ENCODE data around the gene PDE6H. TPM values are rescaled to one million over a fixed set of nuclear protein-coding genes. Genes with fewer than 3 reads are reported as not detected.
A peak's percentile ranks its signal among the peaks of the same experiment; 100 is the strongest.

Gene PDE6H
- total and polyA plus RNA-seq, 12 donors = 0.48 to 5.9 (median 1.5) TPM; not detected in 8

GRCh38 chr12:14946162-14946561, 26.7 kb upstream of the PDE6H start:
- no peaks in the 10 kb centered on the region for H3K27me3 ChIP-seq
- no peaks in the 10 kb centered on the region for H3K9me3 ChIP-seq (replicated peaks in 1 of 3)
- TF ChIP-seq POLR2A (IDR thresholded peaks at IDR 0.05) (no peak), CTCF (IDR thresholded peaks at IDR 0.05) (no peak)
- H3K4me3 ChIP-seq = no peak overlapping the region
- peak overlapping the region in 2 of 5 donors; percentile 9 to 17 for H3K27ac ChIP-seq
- DNase-seq = no peak
- peaks cover 0 to 33% of the 10 kb centered on the region in 2 donors for H3K36me3 ChIP-seq (replicated peaks in 1 of 2)
- intact Hi-C loops (cut with DNase I) = no loop called here
- 63 to 74% (median 67%) methylated on average over 2 of the region's 2 CpGs for WGBS, 4 donors
- H3K4me1 ChIP-seq (replicated peaks in 1 of 2) = peaks cover 0 to 24% of the 10 kb centered on the region in 2 donors

GRCh38 chr12:14946861-14947260, 26.0 kb upstream of the PDE6H start:
- Histone ChIP-seq H3K27me3 (no peaks in the 10 kb centered on the region), H3K9me3 (replicated peaks in 1 of 3) (no peaks in the 10 kb centered on the region), H3K4me1 (replicated peaks in 1 of 2) (peaks cover 0 to 31% of the 10 kb centered on the region in 2 donors), H3K27ac (no peak overlapping the region), H3K36me3 (replicated peaks in 1 of 2) (peaks cover 0 to 32% of the 10 kb centered on the region in 2 donors), H3K4me3 (no peak overlapping the region)
- TF ChIP-seq CTCF (IDR thresholded peaks at IDR 0.05) (no peak), POLR2A (IDR thresholded peaks at IDR 0.05) (no peak)
- DNase-seq = no peak
- intact Hi-C loops (cut with DNase I) = no loop called here
- 69 to 90% (median 86%) methylated on average over 1 of the region's 1 CpG for WGBS, 4 donors

GRCh38 chr12:14948672-14949071, 24.2 kb upstream of the PDE6H start:
- H3K9me3 ChIP-seq (replicated peaks in 1 of 3) = no peaks in the 10 kb centered on the region
- peak overlapping the region in 2 of 5 donors; percentile 64 to 75 for H3K27ac ChIP-seq
- intact Hi-C loops (cut with DNase I) = no loop called here
- TF ChIP-seq POLR2A (IDR thresholded peaks at IDR 0.05) = no peak
- no peak for TF ChIP-seq CTCF (IDR thresholded peaks at IDR 0.05)
- H3K4me3 ChIP-seq = no peak overlapping the region
- H3K27me3 ChIP-seq = no peaks in the 10 kb centered on the region
- WGBS, 4 donors = 38 to 77% (median 46%) methylated on average over 3 of the region's 3 CpGs
- peak in 4 of 7 donors; percentile 23 to 73 (median 38) for DNase-seq
- H3K4me1 ChIP-seq (replicated peaks in 1 of 2) = peaks cover 0 to 43% of the 10 kb centered on the region in 2 donors
- H3K36me3 ChIP-seq (replicated peaks in 1 of 2) = peaks cover 0 to 18% of the 10 kb centered on the region in 2 donors

GRCh38 chr12:14949631-14950030, 23.2 kb upstream of the PDE6H start:
- Histone ChIP-seq H3K4me1 (replicated peaks in 1 of 2) (peaks cover 0 to 43% of the 10 kb centered on the region in 2 donors), H3K4me3 (no peak overlapping the region), H3K27me3 (no peaks in the 10 kb centered on the region), H3K27ac (peak overlapping the region in 3 of 5 donors; percentile 37 to 75 (median 64)), H3K9me3 (replicated peaks in 1 of 3) (no peaks in the 10 kb centered on the region), H3K36me3 (replicated peaks in 1 of 2) (peaks cover 0 to 14% of the 10 kb centered on the region in 2 donors)
- no peak for DNase-seq
- WGBS, 4 donors = 88 to 99% (median 95%) methylated on average over 5 of the region's 5 CpGs
- no peak for TF ChIP-seq CTCF (IDR thresholded peaks at IDR 0.05)
- TF ChIP-seq POLR2A (IDR thresholded peaks at IDR 0.05) = no peak
- intact Hi-C loops (cut with DNase I) = no loop called here

Measured in adrenal gland (tissue), 12 donors.